ENCODE results near the gene MAMSTR. TPM values are rescaled to one million over a fixed set of nuclear protein-coding genes. Genes with fewer than 3 reads are reported as not detected.
"Not testable (repeated sequence)": the region's sequence is repeated elsewhere in the genome, so short reads cannot be mapped to it uniquely, and the experiment has no call there.

MAMSTR gene
- total RNA-seq, 1 experiment from 2014 or later, result 2.4 TPM

GRCh38 chr19:48695743-48696352 lies 23.7 kb downstream of the MAMSTR start, which contains the start of gene FUT2:
FUT2 (plus strand) TSS chr19:48695971; CDS start chr19:48702957, 6,986 bp downstream.
- H3K27me3 ChIP-seq (ENCODE audit: control insufficient read depth, insufficient read depth, low read length), result no peaks in the 10 kb centered on the region
- no peaks in the 10 kb centered on the region for H3K36me3 ChIP-seq (replicated peaks; ENCODE audit: control insufficient read depth, insufficient read depth, low read length)
- peak within 1 kb of the TSS; percentile 79 for H3K4me3 ChIP-seq (ENCODE audit: insufficient read depth, low read depth, low read length)
- DNase-seq, result peak; percentile 95

- DNase-seq; H3K36me3 ChIP-seq (replicated peaks; ENCODE audit: control insufficient read depth, insufficient read depth, low read length); H3K4me3 ChIP-seq (ENCODE audit: insufficient read depth, low read depth, low read length); H3K27me3 ChIP-seq (ENCODE audit: control insufficient read depth, insufficient read depth, low read length): not testable (repeated sequence)
These were observed 25.9 kb downstream of the MAMSTR start for GRCh38 chr19:48693629-48694028.

GRCh38 chr19:48689449-48689848 lies 30.1 kb downstream of the MAMSTR start:
- no peaks in the 10 kb centered on the region for H3K27me3 ChIP-seq (ENCODE audit: control insufficient read depth, insufficient read depth, low read length)
- H3K4me3 ChIP-seq (ENCODE audit: insufficient read depth, low read depth, low read length), result no peak overlapping the region
- no peaks in the 10 kb centered on the region for H3K36me3 ChIP-seq (replicated peaks; ENCODE audit: control insufficient read depth, insufficient read depth, low read length)
- DNase-seq, result no peak

- H3K4me3 ChIP-seq (ENCODE audit: insufficient read depth, low read depth, low read length), result no peak overlapping the region
- H3K36me3 ChIP-seq (replicated peaks; ENCODE audit: control insufficient read depth, insufficient read depth, low read length), result no peaks in the 10 kb centered on the region
- H3K27me3 ChIP-seq (ENCODE audit: control insufficient read depth, insufficient read depth, low read length), result no peaks in the 10 kb centered on the region
- DNase-seq, result peak; percentile 18
These were observed 31.7 kb downstream of the MAMSTR start for GRCh38 chr19:48687776-48688175.

GRCh38 chr19:48686637-48687036 lies 32.9 kb downstream of the MAMSTR start:
- not testable (repeated sequence) for H3K4me3 ChIP-seq (ENCODE audit: insufficient read depth, low read depth, low read length); DNase-seq; H3K36me3 ChIP-seq (replicated peaks; ENCODE audit: control insufficient read depth, insufficient read depth, low read length); H3K27me3 ChIP-seq (ENCODE audit: control insufficient read depth, insufficient read depth, low read length)

- H3K4me3 ChIP-seq (ENCODE audit: insufficient read depth, low read depth, low read length), result no peak overlapping the region
- no peaks in the 10 kb centered on the region for H3K36me3 ChIP-seq (replicated peaks; ENCODE audit: control insufficient read depth, insufficient read depth, low read length)
- DNase-seq, result no peak
- no peaks in the 10 kb centered on the region for H3K27me3 ChIP-seq (ENCODE audit: control insufficient read depth, insufficient read depth, low read length)
These were observed 33.4 kb downstream of the MAMSTR start for GRCh38 chr19:48686088-48686487.

GRCh38 chr19:48685583-48685982 lies 33.9 kb downstream of the MAMSTR start:
- no peak overlapping the region for H3K4me3 ChIP-seq (ENCODE audit: insufficient read depth, low read depth, low read length)
- H3K36me3 ChIP-seq (replicated peaks; ENCODE audit: control insufficient read depth, insufficient read depth, low read length), result no peaks in the 10 kb centered on the region
- peak; percentile 25 for DNase-seq
- no peaks in the 10 kb centered on the region for H3K27me3 ChIP-seq (ENCODE audit: control insufficient read depth, insufficient read depth, low read length)

- peak; percentile 47 for DNase-seq
- H3K27me3 ChIP-seq (ENCODE audit: control insufficient read depth, insufficient read depth, low read length), result no peaks in the 10 kb centered on the region
- H3K36me3 ChIP-seq (replicated peaks; ENCODE audit: control insufficient read depth, insufficient read depth, low read length), result no peaks in the 10 kb centered on the region
- no peak overlapping the region for H3K4me3 ChIP-seq (ENCODE audit: insufficient read depth, low read depth, low read length)
These were observed 36.2 kb downstream of the MAMSTR start for GRCh38 chr19:48683349-48683748.

- peak; percentile 25 for DNase-seq
- no peak overlapping the region for H3K4me3 ChIP-seq (ENCODE audit: insufficient read depth, low read depth, low read length)
- H3K36me3 ChIP-seq (replicated peaks; ENCODE audit: control insufficient read depth, insufficient read depth, low read length), result no peaks in the 10 kb centered on the region
- H3K27me3 ChIP-seq (ENCODE audit: control insufficient read depth, insufficient read depth, low read length), result peaks cover 1% of the 10 kb centered on the region; the same call in 1 of the 2 replicates
These were observed 38.4 kb downstream of the MAMSTR start for GRCh38 chr19:48681127-48681470.

GRCh38 chr19:48680436-48681126 lies 38.9 kb downstream of the MAMSTR start:
- H3K27me3 ChIP-seq (ENCODE audit: control insufficient read depth, insufficient read depth, low read length), result peaks cover 1% of the 10 kb centered on the region; the same call in 1 of the 2 replicates
- no peaks in the 10 kb centered on the region for H3K36me3 ChIP-seq (replicated peaks; ENCODE audit: control insufficient read depth, insufficient read depth, low read length)
- DNase-seq, result peak; percentile 38
- H3K4me3 ChIP-seq (ENCODE audit: insufficient read depth, low read depth, low read length), result no peak overlapping the region

GRCh38 chr19:48680006-48680405 lies 39.5 kb downstream of the MAMSTR start:
- H3K4me3 ChIP-seq (ENCODE audit: insufficient read depth, low read depth, low read length); H3K36me3 ChIP-seq (replicated peaks; ENCODE audit: control insufficient read depth, insufficient read depth, low read length); H3K27me3 ChIP-seq (ENCODE audit: control insufficient read depth, insufficient read depth, low read length): not testable (repeated sequence)
- peak; percentile 28 for DNase-seq

- Histone ChIP-seq H3K36me3 (replicated peaks; ENCODE audit: control insufficient read depth, insufficient read depth, low read length) (no peaks in the 10 kb centered on the region), H3K4me3 (ENCODE audit: insufficient read depth, low read depth, low read length) (no peak overlapping the region), H3K27me3 (ENCODE audit: control insufficient read depth, insufficient read depth, low read length) (peaks cover 12% of the 10 kb centered on the region)
- peak; percentile 23 for DNase-seq
These were observed 41.3 kb downstream of the MAMSTR start for GRCh38 chr19:48678201-48678600.

GRCh38 chr19:48676887-48677286 lies 42.6 kb downstream of the MAMSTR start:
- H3K27me3 ChIP-seq (ENCODE audit: control insufficient read depth, insufficient read depth, low read length), result peaks cover 12% of the 10 kb centered on the region
- H3K36me3 ChIP-seq (replicated peaks; ENCODE audit: control insufficient read depth, insufficient read depth, low read length), result no peaks in the 10 kb centered on the region
- DNase-seq, result no peak
- no peak overlapping the region for H3K4me3 ChIP-seq (ENCODE audit: insufficient read depth, low read depth, low read length)

GRCh38 chr19:48676487-48676886 lies 43.0 kb downstream of the MAMSTR start:
- Histone ChIP-seq H3K4me3 (ENCODE audit: insufficient read depth, low read depth, low read length) (no peak overlapping the region), H3K36me3 (replicated peaks; ENCODE audit: control insufficient read depth, insufficient read depth, low read length) (no peaks in the 10 kb centered on the region), H3K27me3 (ENCODE audit: control insufficient read depth, insufficient read depth, low read length) (peaks cover 12% of the 10 kb centered on the region)
- peak; percentile 36 for DNase-seq
